ENCODE data around the gene NREP. TPM values are rescaled to one million over a fixed set of nuclear protein-coding genes. Genes with fewer than 3 reads are reported as not detected.

NREP gene
- total RNA-seq, 1 donor from 2014 or later = 216 TPM

DNA sequence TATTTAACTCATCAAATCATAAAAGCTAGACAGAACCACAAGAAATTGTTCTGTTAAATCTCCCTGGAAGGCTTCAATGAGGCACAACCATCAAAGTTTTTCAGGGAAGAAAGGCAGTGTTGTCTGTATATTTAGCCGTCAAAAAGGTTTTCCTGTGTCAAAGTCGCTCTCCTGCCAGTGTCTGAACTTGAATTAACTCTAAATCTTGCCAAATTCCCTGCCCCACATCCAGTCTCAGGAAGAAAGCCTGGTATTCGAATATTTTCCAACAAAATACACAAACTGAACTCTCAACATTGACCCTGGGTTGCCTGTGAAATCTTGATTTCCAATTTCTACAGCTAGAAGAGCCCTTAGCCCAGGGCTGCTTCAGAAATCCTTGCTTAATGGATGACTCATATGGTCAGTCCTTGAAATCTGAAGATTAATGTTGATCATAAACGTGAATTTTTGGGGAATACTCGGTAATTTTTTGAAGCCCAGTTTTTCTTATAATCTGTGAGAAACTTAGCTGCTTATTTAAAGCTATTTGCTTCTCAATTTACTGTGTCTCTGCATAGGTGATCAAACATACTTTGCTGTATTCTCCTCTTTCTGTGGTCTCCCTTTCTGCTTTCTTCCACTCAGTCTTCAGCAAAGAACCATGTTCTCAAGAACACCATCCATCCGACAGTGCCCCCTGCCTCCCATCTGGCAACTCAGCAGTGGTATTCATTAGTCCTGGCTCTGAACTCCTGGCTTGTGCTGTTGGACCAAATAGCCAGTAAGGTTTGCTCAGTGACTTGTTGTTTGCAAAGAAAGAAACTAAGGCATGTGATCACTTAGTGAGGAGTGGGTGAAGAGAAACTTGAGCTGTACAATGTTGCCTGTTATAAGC, 58.9 kb downstream of the NREP start:
- DNase-seq (ENCODE audit: low spot score) = peak; percentile 47

DNA sequence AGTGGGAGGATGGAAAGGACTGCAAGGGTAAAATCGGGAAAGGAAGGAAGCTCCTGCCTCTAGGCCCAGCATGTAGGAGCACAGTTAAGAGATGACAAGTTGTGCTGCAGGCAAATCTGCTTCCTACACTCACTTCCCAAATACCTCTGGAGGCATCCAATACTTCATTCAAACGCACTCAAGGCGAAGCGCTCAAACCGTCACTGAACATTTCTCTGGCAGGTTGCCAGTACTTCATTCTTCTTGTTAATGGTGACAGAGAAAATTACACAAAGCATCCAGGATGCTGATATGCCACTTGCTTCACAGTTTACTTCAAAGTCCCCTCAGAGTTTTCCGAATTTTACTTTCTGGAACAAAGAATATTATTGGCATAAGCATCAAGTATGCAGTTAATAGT, 59.8 kb downstream of the NREP start:
- DNase-seq (ENCODE audit: low spot score) = peak; percentile 46

DNA sequence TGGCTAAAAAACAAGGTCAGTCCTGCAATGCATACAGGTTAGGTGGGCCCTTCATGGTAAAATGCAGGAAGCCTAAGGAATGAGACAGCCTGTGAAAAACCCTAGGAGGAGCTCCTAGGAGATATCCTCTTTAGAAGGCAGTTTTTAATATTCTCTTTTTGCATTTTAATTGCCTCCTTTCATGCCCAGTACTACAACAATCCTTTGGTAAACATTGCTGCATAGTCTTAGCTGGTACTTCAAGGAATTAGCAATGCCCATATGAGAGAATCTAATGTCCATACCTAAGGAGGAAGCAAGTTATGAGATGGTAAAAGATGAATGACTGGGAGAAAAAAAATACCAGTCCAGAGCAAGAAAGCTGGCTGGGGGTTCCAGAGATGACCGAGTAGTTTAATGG, 61.0 kb downstream of the NREP start:
- DNase-seq (ENCODE audit: low spot score) = no peak

DNA sequence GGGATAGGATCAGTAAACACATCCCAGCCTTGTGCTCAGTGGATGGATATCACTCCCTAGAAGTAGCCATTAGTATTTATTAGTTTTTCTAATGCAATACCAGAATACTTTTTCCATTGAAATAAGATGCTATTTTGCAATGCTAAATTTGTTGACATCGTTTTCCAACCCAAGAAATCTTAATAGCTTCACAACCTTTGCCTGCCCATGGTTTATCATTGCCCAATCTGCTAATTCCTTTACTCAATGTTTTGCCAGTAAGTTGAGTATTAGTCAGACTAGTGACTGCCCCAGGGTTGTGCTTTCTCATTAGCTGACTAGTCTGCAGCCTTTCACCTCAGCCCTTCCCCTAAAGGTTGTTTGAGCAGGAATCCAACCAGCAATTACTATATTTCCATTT, 62.9 kb downstream of the NREP start:
- no peak for DNase-seq (ENCODE audit: low spot score)

DNA sequence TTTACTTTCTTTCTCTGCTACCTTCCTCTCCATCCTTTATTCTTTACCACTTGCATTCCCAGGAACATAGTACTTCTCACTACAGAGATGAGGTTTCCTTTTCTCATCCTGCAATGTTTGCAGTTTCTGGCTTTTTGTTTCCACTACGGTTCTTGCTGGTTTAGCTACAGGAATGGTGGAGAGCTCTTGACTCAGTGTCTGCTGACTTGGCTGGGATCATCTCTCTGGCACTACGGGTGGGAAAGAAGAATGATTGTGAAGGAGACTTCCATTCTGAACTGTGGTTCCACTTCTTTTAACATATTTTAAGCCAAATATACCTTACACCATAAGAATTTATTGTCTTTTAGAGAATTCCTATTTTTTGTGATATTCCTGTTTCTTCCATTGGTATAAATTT, 65.1 kb downstream of the NREP start:
- DNase-seq (ENCODE audit: low spot score) = no peak

DNA sequence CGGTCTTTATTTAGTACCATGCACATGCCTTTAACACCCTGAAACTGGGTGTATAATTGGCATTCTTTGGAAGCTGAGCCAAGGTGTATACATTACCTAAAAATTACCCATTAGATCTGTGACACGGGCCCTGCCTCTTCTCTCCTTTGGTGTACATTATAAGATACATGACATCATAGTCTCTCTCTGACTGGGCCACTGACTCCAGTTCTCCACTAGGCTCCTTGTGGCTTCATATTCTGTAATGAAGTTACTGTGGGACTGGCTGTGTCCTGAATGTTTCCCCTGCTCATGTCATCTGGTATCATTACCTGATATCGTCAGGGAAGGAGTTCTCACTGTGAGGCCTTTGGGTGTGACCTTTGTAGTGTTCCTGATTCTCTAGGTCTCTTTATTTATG, 65.5 kb downstream of the NREP start:
- no peak for DNase-seq (ENCODE audit: low spot score)

DNA sequence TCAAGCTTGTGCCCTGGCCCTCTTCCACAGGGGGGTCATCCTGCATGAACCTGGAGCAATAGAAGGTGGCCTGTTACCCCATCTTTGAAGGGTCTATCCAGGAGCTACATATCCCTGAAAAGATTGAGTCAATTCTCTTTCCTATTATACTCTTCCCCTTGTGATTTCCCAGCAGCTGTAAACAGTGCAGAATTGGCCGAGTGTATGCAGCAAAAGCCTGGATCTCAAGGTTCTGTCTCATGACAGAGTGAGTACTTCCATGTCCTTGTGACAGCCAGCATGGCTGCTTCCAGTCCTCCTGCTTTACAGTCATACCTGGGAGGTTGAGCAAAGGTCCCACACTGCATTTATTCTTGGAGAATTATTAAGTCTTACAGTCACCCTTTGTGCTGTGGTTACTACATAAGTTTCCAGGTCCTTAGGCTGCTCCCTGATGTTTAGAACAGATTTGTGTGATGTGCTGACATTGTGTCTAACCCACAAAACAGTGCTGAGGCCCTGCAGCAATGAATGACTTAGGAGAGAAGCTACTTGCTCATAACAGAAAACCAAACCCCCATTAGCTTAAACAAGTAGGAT, 67.5 kb downstream of the NREP start:
- no peak for DNase-seq (ENCODE audit: low spot score)

DNA sequence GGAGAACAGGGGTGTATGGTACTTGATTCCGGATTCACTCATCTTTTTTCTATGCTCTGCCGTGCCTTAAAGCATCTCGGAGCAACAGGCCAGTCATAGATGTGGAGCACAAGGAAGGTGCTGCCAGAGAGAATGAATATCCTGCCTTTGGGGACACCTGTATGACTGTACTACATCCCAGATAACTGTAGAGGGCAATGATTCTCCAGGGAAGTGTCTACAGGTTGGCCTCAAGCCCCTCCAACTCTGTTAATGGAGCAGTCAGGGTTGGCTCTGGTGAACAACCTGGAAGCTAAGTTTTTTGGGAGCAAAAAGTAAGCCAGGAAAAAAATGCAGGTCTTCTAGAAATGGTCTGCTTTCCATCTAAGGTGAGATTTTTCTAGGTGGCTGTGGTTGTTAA, 71.0 kb downstream of the NREP start:
- no peak for DNase-seq (ENCODE audit: low spot score)

DNA sequence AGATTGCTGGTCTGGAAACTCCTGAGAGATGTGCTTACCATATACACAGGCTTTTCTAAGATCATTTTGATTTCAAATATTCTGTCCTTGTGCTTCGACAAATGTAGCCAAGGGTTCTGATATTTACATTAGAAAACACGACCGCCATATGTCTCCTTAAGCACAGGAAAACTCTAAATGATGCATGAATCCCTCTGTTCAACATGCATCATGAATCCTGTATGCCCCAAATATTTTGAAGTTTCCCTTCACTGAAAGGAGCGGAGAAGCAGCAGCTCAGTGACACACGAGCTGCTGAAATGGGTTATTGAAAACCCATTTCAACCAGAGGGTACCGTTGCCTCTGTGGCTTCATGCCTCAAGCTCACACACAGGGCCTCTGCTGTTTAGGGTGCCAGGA, 74.4 kb downstream of the NREP start:
- no peak for DNase-seq (ENCODE audit: low spot score)

DNA sequence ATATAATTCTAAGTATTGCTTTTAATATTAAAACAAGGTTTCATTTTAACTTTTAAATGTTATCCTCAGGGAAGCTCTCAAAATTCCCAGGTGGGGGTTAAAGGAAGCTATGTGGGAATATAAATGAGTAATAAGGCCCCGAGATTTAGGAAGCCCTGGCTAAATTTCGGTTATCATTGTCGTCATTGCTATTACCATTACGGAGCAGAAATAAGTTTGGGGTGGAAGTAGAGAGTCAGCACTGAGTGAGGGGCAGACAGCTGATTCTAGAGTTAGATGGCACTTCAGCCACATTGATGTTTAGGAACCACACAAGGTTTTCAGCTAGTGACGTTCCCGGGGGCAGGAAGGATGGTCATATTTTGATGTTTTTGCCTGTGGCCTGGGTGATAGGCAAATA, 74.9 kb downstream of the NREP start:
- DNase-seq (ENCODE audit: low spot score) = peak; percentile 14

DNA sequence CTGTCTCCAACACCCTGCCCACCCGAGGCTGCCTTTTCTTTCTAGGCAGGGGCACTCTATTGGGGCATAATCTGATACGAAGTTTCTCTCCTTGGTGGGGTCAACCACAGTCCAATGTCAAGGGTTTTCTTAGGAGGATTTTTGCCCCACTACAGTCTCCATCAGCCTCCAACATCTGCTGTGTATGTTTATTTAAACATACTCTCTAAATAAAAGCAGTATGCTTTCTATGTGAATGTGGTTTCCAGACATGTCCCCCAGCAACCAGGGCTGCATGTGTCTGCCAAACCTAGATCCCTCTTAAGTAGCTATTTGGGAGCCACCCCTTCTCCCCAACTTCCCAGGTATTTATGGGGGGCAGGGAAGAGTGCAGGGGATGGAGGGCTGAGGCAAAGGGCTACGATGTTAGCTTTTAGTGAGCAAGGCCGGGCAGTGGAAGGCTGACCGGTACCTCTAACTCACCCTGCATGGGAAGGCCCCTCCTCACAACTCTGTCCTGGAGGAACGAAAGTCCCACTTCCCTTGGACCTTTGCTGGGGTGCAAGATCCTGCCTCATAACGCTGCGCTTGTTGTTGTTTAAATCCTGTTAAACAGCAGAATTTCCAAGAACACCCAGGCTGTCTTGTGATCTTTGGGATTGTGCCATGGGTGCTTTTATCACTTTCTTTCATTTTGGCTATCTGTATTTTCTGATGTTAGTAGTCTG, 75.4 kb downstream of the NREP start:
- peak; percentile 50 for DNase-seq (ENCODE audit: low spot score)

DNA sequence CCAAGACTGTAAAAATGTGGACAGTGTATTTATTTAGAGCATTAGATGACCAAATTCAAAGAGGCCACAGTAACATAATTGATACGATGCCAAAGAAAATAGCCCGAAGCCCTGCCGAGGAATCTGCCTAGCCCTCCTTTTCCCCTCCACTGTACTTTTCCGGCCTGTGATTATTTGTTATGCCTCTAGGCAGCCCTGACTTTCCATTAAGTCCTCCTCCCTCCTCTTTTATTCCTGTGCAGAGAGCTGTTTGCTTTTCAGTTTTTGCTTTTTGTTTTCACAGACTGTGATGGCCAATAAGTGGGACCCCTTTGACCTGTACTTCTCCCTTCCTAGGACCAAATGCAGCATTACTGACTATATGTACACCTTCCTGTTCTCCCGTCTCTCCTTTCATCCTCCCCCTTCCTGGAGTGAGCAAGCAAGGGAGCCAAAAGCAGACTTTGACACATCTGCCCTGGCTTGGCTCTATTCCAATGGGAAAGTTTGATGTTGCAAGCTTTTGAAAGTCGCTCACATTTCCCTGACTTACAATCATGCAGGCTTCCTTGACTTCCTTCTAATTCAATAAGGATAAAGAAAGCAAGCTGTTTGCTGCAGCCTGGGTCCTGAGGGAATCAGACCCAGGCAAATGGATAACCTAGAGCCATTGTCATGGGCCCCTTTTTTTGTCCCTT, 76.1 kb downstream of the NREP start:
- peak; percentile 97 for DNase-seq (ENCODE audit: low spot score)

DNA sequence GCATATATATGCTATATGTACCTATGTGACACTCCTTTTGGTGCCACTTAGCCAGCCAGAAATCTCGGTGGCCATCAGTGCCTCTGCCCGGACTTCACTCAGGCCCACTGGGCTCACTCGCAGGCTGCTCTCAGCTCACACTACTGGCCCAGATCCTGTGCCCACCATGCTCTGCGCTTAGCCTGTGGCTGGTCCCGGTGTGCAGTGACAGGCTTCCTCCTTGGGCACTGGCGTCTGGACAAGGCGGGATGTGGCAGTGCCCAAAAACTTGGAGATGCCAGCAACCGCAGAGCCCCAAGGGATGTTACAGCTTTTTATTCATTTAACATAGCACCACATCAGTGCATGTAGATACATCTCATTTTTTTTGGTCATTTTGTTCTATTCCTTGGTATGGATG, 77.4 kb downstream of the NREP start:
- no peak for DNase-seq (ENCODE audit: low spot score)

Other genes starting within 250 kb of the NREP start
- 110 TPM for gene STARD4, start 244.7 kb downstream of the NREP start, total RNA-seq (ENCODE audit: insufficient read depth, low replicate concordance)

Measured in umbilical cord (tissue), 2 donors.